Esophagus muscularis mucosa (tissue), 4 donors: ENCODE results near the gene ATXN2.

Experiments used
- CTCF ChIP-seq, 3 experiments: fragments of 200-600 bp in 2 of 3; fragments of 450-650 bp in 1 of 3; sonication (generic) in 2 of 3; IDR thresholded peaks; one replicate each; pipeline ENCODE4 v1.5.1; 2017 to 2019; ENCODE audit warnings: antibody characterized with exemption in 3 of 3, mild to moderate bottlenecking in 2 of 3, moderate library complexity in 1 of 3
- EP300 ChIP-seq: sonication (generic); formaldehyde crosslinking; IDR thresholded peaks from one replicate; pipeline ENCODE4 v1.6.1; 2017; ENCODE audit warnings: antibody characterized with exemption
- POLR2A ChIP-seq: fragments of 450-650 bp; IDR thresholded peaks from one replicate; pipeline ENCODE4 v1.6.1; 2017; ENCODE audit warnings: antibody characterized with exemption, moderate library complexity, mild to moderate bottlenecking, low read depth

GRCh38 chr12:111417290-111417689, 181.8 kb downstream of the ATXN2 start:
- TF ChIP-seq CTCF (IDR thresholded peaks at IDR 0.05) (no peak), EP300 (no peak), POLR2A (no peak)
